HEK293 (cell line): ENCODE measurements around the gene TTLL9.

ENCODE experiments used
- CTCF ChIA-PET: fragments of 350-600 bp; formaldehyde crosslinking; extraction: SDS; loops from one replicate; lab custom pipeline; 2021; ENCODE audit warnings: antibody characterized with exemption; lab: Yijun Ruan, JAX
- POLR2A ChIA-PET: fragments of 300-600 bp; formaldehyde crosslinking; extraction: SDS; loops from one replicate; lab custom pipeline; 2020; ENCODE audit warnings: antibody characterized with exemption, inconsistent platforms; lab: Yijun Ruan, JAX
- H3K27ac ChIP-seq: fragments of 200-500 bp; sonication (Bioruptor generic); 2 replicates; pipeline ENCODE4 v1.5.1; 2014; ENCODE audit warnings: low read depth, low read length, control low read depth, inconsistent platforms; ENCODE audit errors: extremely low read depth
- H3K36me3 ChIP-seq, 2 experiments: fragments of 200-500 bp in 1 of 2; sonication (Bioruptor generic) in 1 of 2; 1 replicate in 1 of 2; 2 replicates in 1 of 2; pipeline ENCODE4 v1.5.1; 2014 to 2017; ENCODE audit warnings: inconsistent platforms in 2 of 2, low read length in 2 of 2; ENCODE audit not compliant: control insufficient read depth in 2 of 2, insufficient read depth in 1 of 2
- H3K4me1 ChIP-seq: fragments of 200-500 bp; sonication (Bioruptor generic); 2 replicates; pipeline ENCODE4 v1.5.1; 2014; ENCODE audit warnings: mild to moderate bottlenecking, low read length, inconsistent platforms; ENCODE audit not compliant: control insufficient read depth, insufficient read depth
- H3K4me3 ChIP-seq: 2 replicates; pipeline ENCODE4 v1.5.1; 2011; ENCODE audit warnings: low read depth, mild to moderate bottlenecking, control low read depth, low read length, moderate library complexity
- H3K9me3 ChIP-seq: fragments of 200-500 bp; sonication (Bioruptor generic); 2 replicates; pipeline ENCODE4 v1.5.1; 2014; ENCODE audit warnings: low read depth, low read length, inconsistent platforms; ENCODE audit not compliant: control insufficient read depth, insufficient read depth
- ATF2 ChIP-seq: fragments of 450-650 bp; formaldehyde crosslinking; IDR thresholded peaks from 2 replicates; pipeline ENCODE4 v1.5.1; 2016; ENCODE audit warnings: missing biosample characterization, missing genetic modification characterization, low read depth
- BCL11B ChIP-seq: fragments of 450-650 bp; formaldehyde crosslinking; IDR thresholded peaks from 2 replicates; pipeline ENCODE4 v1.5.1; 2016; ENCODE audit warnings: low read depth, missing biosample characterization, missing genetic modification characterization
- BCL6B ChIP-seq: fragments of 450-650 bp; formaldehyde crosslinking; IDR thresholded peaks from 2 replicates; pipeline ENCODE4 v1.5.1; 2017; ENCODE audit warnings: missing biosample characterization, missing genetic modification characterization
- HOXD13 ChIP-seq: sonication (generic); formaldehyde crosslinking; IDR thresholded peaks from 2 replicates; pipeline ENCODE4 v1.8.0; 2022; ENCODE audit warnings: missing genetic modification reagents, borderline replicate concordance
- KLF16 ChIP-seq: fragments of 450-650 bp; formaldehyde crosslinking; IDR thresholded peaks from 2 replicates; pipeline ENCODE4 v1.5.1; 2017; ENCODE audit warnings: missing biosample characterization, missing genetic modification characterization
- KLF17 ChIP-seq: fragments of 450-650 bp; formaldehyde crosslinking; IDR thresholded peaks from 2 replicates; pipeline ENCODE4 v1.5.1; 2016; ENCODE audit warnings: missing biosample characterization, missing genetic modification characterization
- MYNN ChIP-seq: fragments of 450-650 bp; formaldehyde crosslinking; IDR thresholded peaks from 2 replicates; pipeline ENCODE4 v1.5.1; 2016; ENCODE audit warnings: missing biosample characterization, missing genetic modification characterization, borderline replicate concordance
- PATZ1 ChIP-seq: fragments of 450-650 bp; formaldehyde crosslinking; IDR thresholded peaks from 2 replicates; pipeline ENCODE4 v1.5.1; 2016; ENCODE audit warnings: missing biosample characterization, missing genetic modification characterization
- SCRT1 ChIP-seq: fragments of 450-650 bp; formaldehyde crosslinking; IDR thresholded peaks from 2 replicates; pipeline ENCODE4 v1.5.1; 2016; ENCODE audit warnings: missing biosample characterization, missing genetic modification characterization, borderline replicate concordance
- SETDB1 ChIP-seq: IDR thresholded peaks from one replicate; pipeline ENCODE4 v1.6.1; 2017; ENCODE audit warnings: mild to moderate bottlenecking, low read length, moderate library complexity, mixed read lengths; ENCODE audit not compliant: insufficient read length
- SP7 ChIP-seq: fragments of 450-650 bp; formaldehyde crosslinking; IDR thresholded peaks from 2 replicates; pipeline ENCODE4 v1.5.1; 2016; ENCODE audit warnings: missing biosample characterization, missing genetic modification characterization
- ZBTB21 ChIP-seq: fragments of 450-650 bp; formaldehyde crosslinking; IDR thresholded peaks from 2 replicates; pipeline ENCODE4 v1.5.1; 2017; ENCODE audit warnings: missing biosample characterization, missing genetic modification characterization
- ZBTB7A ChIP-seq: fragments of 450-650 bp; formaldehyde crosslinking; IDR thresholded peaks from 2 replicates; pipeline ENCODE4 v1.5.1; 2016; ENCODE audit warnings: low read depth, missing biosample characterization, missing genetic modification characterization
- ZNF121 ChIP-seq: fragments of 450-650 bp; formaldehyde crosslinking; IDR thresholded peaks from 2 replicates; pipeline ENCODE4 v1.5.1; 2016; ENCODE audit warnings: missing biosample characterization, missing genetic modification characterization
- ZNF16 ChIP-seq: fragments of 450-650 bp; formaldehyde crosslinking; IDR thresholded peaks from 2 replicates; pipeline ENCODE4 v1.5.1; 2016; ENCODE audit warnings: low read depth, missing biosample characterization, missing genetic modification characterization
- ZNF202 ChIP-seq: fragments of 450-650 bp; formaldehyde crosslinking; IDR thresholded peaks from 2 replicates; pipeline ENCODE4 v1.5.1; 2016; ENCODE audit warnings: missing biosample characterization, missing genetic modification characterization, borderline replicate concordance
- ZNF223 ChIP-seq: fragments of 450-650 bp; formaldehyde crosslinking; IDR thresholded peaks from 2 replicates; pipeline ENCODE4 v1.5.1; 2016; ENCODE audit warnings: missing biosample characterization, missing genetic modification characterization
- ZNF266 ChIP-seq: fragments of 450-650 bp; formaldehyde crosslinking; IDR thresholded peaks from 2 replicates; pipeline ENCODE4 v1.5.1; 2016; ENCODE audit warnings: missing biosample characterization, missing genetic modification characterization, low read depth
- ZNF416 ChIP-seq: fragments of 450-650 bp; formaldehyde crosslinking; IDR thresholded peaks from 2 replicates; pipeline ENCODE4 v1.5.1; 2016; ENCODE audit warnings: missing biosample characterization, missing genetic modification characterization
- ZNF513 ChIP-seq: fragments of 450-650 bp; IDR thresholded peaks from 2 replicates; pipeline ENCODE4 v1.5.1; 2018; ENCODE audit warnings: missing biosample characterization, missing genetic modification characterization
- ZNF514 ChIP-seq: fragments of 450-650 bp; formaldehyde crosslinking; IDR thresholded peaks from 2 replicates; pipeline ENCODE4 v1.5.1; 2016; ENCODE audit warnings: missing biosample characterization, missing genetic modification characterization
- ZNF529 ChIP-seq: fragments of 450-650 bp; formaldehyde crosslinking; IDR thresholded peaks from 2 replicates; pipeline ENCODE4 v1.5.1; 2017; ENCODE audit warnings: missing genetic modification characterization, missing biosample characterization; ENCODE audit not compliant: insufficient replicate concordance
- ZNF658 ChIP-seq: fragments of 450-650 bp; formaldehyde crosslinking; IDR thresholded peaks from 2 replicates; pipeline ENCODE4; 2016; ENCODE audit warnings: missing biosample characterization, missing genetic modification characterization
- ZNF660 ChIP-seq: fragments of 450-650 bp; IDR thresholded peaks from 2 replicates; pipeline ENCODE4 v1.5.1; 2018; ENCODE audit warnings: missing biosample characterization, mild to moderate bottlenecking, missing genetic modification characterization
- ZNF76 ChIP-seq: fragments of 450-650 bp; formaldehyde crosslinking; IDR thresholded peaks from 2 replicates; pipeline ENCODE4; 2016; ENCODE audit warnings: low read depth, missing biosample characterization, missing genetic modification characterization, borderline replicate concordance
- ZNF791 ChIP-seq: fragments of 450-650 bp; formaldehyde crosslinking; IDR thresholded peaks from 2 replicates; pipeline ENCODE4 v1.5.1; 2016; ENCODE audit warnings: missing biosample characterization, missing genetic modification characterization
- ZXDB ChIP-seq: fragments of 450-650 bp; formaldehyde crosslinking; IDR thresholded peaks from 2 replicates; pipeline ENCODE4 v1.5.1; 2016; ENCODE audit warnings: missing biosample characterization, missing genetic modification characterization

The TTLL9 gene

GRCh38 chr20:31826074-31826473, 44.4 kb upstream of the TTLL9 start:
- TF ChIP-seq ZNF76 (no peak), ZNF513 (tag by site-specific recombination) (no peak), SP7 (tag by site-specific recombination) (no peak), ATF2 (no peak), ZNF514 (tag by site-specific recombination) (no peak), ZNF416 (tag by site-specific recombination) (no peak), SETDB1 (no peak), HOXD13 (CRISPR knock-in tag) (no peak), KLF17 (tag by site-specific recombination) (no peak), ZNF660 (no peak), KLF16 (tag by site-specific recombination) (no peak), ZNF658 (tag by site-specific recombination) (no peak), PATZ1 (tag by site-specific recombination) (no peak), BCL11B (tag by site-specific recombination) (no peak)
- TF ChIP-seq, all 188 proteins: peak for 0

GRCh38 chr20:31827059-31827458, 43.4 kb upstream of the TTLL9 start:
- Histone ChIP-seq H3K36me3 (no peaks in the 10 kb centered on the region), H3K4me3 (no peak overlapping the region), H3K9me3 (no peaks in the 10 kb centered on the region), H3K4me1 (no peaks in the 10 kb centered on the region), H3K27ac (no peak overlapping the region)
- ChIA-PET CTCF (interaction anchor here (1.1 to 1.2 kb wide), 2 partner anchors 20 to 24 kb away, joined by 5 to 6 read pairs; no protein-coding TSS in a partner anchor), POLR2A (no interaction called here)
- TF ChIP-seq ZXDB (tag by site-specific recombination) (no peak), ZNF660 (no peak), ZBTB21 (tag by site-specific recombination) (no peak), ZNF16 (tag by site-specific recombination) (no peak), ZNF791 (no peak), ZBTB7A (tag by site-specific recombination) (no peak), SCRT1 (tag by site-specific recombination) (no peak), ZNF202 (tag by site-specific recombination) (no peak), ZNF529 (tag by site-specific recombination) (no peak), MYNN (no peak), ZNF266 (tag by site-specific recombination) (no peak), ZNF121 (tag by site-specific recombination) (no peak), ZNF223 (tag by site-specific recombination) (no peak), BCL6B (no peak)

More at GRCh38 chr20:31826074-31826473, 44.4 kb upstream of the TTLL9 start:
- ChIA-PET CTCF (interaction anchor here (0.9 to 4.1 kb wide), 2 partner anchors 21 to 205 kb away, joined by 3 to 54 read pairs; partner anchors contain the start of gene FOXS1), POLR2A (no interaction called here)
- H3K4me3 ChIP-seq = no peak overlapping the region
- no peaks in the 10 kb centered on the region for H3K9me3 ChIP-seq
- H3K27ac ChIP-seq = no peak overlapping the region
- no peaks in the 10 kb centered on the region for H3K36me3 ChIP-seq
- no peaks in the 10 kb centered on the region for H3K4me1 ChIP-seq
